Daoy (cell line): ENCODE data around the gene TPRN. TPM values are rescaled to one million over a fixed set of nuclear protein-coding genes. Genes with fewer than 3 reads are reported as not detected.

Source experiments
- DNase-seq: peaks from one replicate; pipeline ENCODE4 v3.0.0-alpha.2; 2015; ENCODE audit warnings: low read depth
- total RNA-seq: library from RNA; depleted of rRNA; stranded (reverse); fragments of >200 nt; shearing (Covaris generic); gene quantifications from 2 replicates; pipeline ENCODE4 v1.2.3, GENCODE V29; 2014

TPRN gene
- total RNA-seq, 1 experiment from 2014 or later, result 11.7 TPM

- DNase-seq, result peak; percentile 62
Observed at GRCh38 chr9:137161558-137162486, 38.7 kb downstream of the TPRN start.

GRCh38 chr9:137160716-137161557, 39.6 kb downstream of the TPRN start:
- DNase-seq, result no peak

GRCh38 chr9:137160054-137160425, 40.5 kb downstream of the TPRN start:
- no peak for DNase-seq

GRCh38 chr9:137159105-137160053, 41.2 kb downstream of the TPRN start:
- no peak for DNase-seq

- no peak for DNase-seq
Observed at GRCh38 chr9:137158625-137159024, 41.9 kb downstream of the TPRN start.

GRCh38 chr9:137157618-137158415, 42.7 kb downstream of the TPRN start:
- DNase-seq, result no peak

- peak; percentile 73 for DNase-seq
Observed at GRCh38 chr9:137156567-137157375, 43.8 kb downstream of the TPRN start.

GRCh38 chr9:137152844-137153405, 47.6 kb downstream of the TPRN start:
- no peak for DNase-seq

- peak; percentile 56 for DNase-seq
Observed at GRCh38 chr9:137150617-137151457, 49.7 kb downstream of the TPRN start.

- DNase-seq, result no peak
Observed at GRCh38 chr9:137149942-137150616, 50.5 kb downstream of the TPRN start.

GRCh38 chr9:137149363-137149762, 51.2 kb downstream of the TPRN start:
- DNase-seq, result no peak

GRCh38 chr9:137148661-137149060, 51.9 kb downstream of the TPRN start:
- DNase-seq, result no peak

- DNase-seq, result no peak
Observed at GRCh38 chr9:137148242-137148641, 52.3 kb downstream of the TPRN start.

- DNase-seq, result no peak
Observed at GRCh38 chr9:137147793-137148160, 52.8 kb downstream of the TPRN start.

- DNase-seq, result no peak
Observed at GRCh38 chr9:137147091-137147792, 53.3 kb downstream of the TPRN start.

GRCh38 chr9:137146527-137146918, 54.0 kb downstream of the TPRN start:
- no peak for DNase-seq

- DNase-seq, result no peak
Observed at GRCh38 chr9:137145731-137146526, 54.6 kb downstream of the TPRN start.
